CD1c-positive myeloid dendritic cell (primary cell): ENCODE measurements around the gene PRLR.
"Not testable (repeated sequence)": the region's sequence is repeated elsewhere in the genome, so short reads cannot be mapped to it uniquely, and the experiment has no call there.

ENCODE experiments used
- DNase-seq: peaks from one replicate; pipeline ENCODE4 v3.0.0-alpha.2; 2016; ENCODE audit errors: extremely low spot score

Gene PRLR

GRCh38 chr5:35035929-35036328 lies 194.4 kb downstream of the PRLR start:
- not testable (repeated sequence) for DNase-seq

DNA sequence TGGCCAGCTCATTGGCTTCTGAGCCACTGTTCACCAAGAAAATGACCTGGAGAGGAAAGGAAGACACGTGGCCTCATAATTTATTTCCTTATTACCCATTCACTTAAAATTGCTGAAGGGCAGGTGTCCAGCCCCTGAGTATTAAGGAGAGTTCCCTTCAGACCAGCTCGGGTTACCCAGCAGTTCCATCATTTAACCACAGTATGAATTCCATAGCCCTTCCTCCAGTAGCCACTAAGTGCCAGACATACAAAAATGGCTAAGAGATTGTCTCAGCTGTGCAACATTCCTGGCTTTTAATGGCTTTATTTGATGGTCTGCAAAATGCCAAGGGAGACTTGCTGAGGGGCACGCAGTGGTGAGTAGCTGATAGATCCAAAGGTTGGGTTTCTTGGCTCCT lies 195.0 kb downstream of the PRLR start:
- no peak for DNase-seq

GRCh38 chr5:35032356-35032755 lies 197.9 kb downstream of the PRLR start:
- no peak for DNase-seq

DNA sequence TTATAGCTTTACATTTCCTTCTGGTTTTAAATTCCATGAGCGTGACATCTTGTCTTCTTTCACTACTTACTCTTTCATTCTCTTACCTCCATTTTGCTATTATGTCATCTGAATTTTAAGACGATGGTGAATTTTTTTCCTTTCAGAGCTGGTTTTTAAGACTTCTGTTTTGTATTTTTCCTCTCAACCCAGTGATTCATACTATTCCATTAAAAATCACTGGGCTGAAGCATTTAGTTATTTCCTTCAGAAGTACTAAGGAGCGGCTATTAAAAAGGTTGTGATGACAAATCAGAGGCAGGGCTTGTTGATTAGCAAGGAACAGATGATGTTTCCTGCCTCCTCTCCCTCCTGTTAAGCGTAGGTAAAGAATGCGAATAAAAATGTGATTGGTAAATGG lies 199.0 kb downstream of the PRLR start:
- no peak for DNase-seq

- no peak for DNase-seq
Observed at GRCh38 chr5:35030426-35031100, 199.7 kb downstream of the PRLR start.

- DNase-seq: no peak
Observed at GRCh38 chr5:35029333-35029732, 201.0 kb downstream of the PRLR start.

- DNase-seq: no peak
Observed at GRCh38 chr5:35026941-35027340, 203.3 kb downstream of the PRLR start.

DNA sequence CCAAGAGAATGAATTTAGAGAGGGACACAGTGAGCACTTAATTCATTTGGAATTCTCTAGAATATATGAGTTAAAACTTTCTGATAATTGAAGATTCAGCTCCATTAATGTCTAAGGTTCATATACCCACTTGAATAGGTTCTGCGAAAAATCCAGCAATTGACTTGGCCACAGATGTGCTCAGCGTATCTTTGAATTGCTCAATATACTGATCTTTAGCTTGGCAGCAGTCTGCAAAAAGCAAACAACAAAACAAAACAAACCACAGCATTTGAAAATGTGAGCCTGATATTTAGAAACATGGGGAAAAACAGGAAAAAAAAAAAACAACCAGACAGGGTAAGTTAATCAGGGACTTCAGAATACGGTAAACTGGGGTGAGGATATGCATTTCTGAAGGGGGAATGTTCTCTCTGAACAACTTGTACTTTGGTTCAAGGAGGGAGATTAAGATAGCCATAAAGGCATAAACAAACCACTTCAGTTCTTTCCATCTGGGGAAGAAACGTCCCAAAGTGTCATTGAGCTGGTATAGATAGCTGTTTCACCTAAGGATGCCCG lies 203.9 kb downstream of the PRLR start:
- no peak for DNase-seq

- no peak for DNase-seq
Observed at GRCh38 chr5:35024911-35025510, 205.3 kb downstream of the PRLR start.

DNA sequence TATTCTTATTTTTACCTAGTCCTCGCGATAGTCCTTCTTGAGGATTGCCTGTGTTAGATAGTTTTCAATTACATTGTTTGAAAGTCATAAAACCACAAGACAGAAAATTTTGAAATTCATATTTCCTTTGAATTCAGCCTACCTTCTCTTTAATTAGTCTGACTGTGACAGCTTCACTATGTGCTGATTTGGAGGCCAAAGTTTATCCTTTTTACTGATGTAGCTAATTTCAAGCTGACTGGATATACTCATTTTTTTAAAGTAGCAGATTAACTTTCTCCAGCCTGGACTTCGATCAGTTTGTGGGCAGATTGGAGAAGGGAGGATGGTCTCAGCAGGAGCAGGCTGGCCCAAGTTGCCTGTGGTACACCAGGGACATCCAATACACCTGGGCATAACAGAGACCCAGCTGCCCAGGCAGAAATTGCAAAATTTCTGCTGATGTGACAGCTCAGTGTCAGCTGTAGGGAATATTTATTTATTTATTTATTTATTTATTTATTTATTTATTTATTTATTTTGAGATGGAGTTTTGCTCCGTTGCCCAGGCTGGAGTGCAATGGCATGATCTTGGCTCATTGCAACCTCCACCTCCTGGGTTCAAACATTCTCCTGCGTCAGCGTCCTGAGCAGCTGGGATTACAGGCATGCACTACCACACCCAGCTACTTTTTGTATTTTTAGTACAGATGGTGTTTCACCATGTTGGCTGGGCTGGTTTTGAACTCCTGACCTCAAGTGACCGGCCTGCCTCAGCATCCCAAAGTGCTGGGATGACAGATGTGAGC lies 206.7 kb downstream of the PRLR start:
- no peak for DNase-seq

DNA sequence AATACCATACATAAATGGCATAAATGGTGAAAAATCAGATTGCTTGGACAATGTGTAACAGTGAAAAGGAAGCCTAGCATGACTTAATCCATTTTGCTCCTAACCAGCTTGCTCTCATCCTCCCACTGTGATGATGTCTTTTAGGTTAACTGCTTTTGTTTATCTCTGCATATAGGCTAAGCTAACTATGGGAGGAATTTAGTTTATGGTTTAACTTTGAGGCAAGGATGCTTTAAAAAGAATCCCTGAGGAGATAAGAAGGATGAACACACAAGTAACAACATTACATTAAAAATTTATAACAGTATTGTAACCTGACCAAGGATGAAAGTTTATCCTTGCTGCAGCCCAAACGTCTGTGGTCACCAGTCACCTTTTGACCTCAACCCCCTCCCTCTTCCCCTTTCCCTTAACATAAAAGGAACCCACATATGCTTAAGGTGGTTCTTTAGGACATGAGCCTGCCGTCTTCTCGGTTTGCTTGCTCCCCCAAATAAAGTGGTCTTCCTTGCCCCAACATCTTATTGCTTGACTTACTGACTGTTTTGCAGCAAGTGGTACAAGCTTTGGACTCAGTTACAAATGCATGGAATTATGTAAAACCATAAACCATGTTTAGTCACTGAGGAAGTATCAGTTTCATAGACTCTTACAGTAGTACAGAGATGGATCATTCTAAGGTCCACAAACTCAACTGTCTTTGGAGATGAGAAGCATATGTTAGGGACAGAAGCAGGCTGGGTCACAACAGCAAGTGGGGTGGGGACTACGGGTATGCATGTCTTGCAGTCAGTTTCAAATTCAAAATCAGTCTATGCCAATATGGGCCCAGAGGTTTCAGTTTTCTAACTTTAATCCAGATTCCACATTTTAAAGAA lies 213.9 kb downstream of the PRLR start:
- no peak for DNase-seq

- no peak for DNase-seq
Observed at GRCh38 chr5:35015063-35015462, 215.2 kb downstream of the PRLR start.

- DNase-seq: no peak
Observed at GRCh38 chr5:35012796-35013195, 217.5 kb downstream of the PRLR start.

- no peak for DNase-seq
Observed at GRCh38 chr5:35012365-35012764, 217.9 kb downstream of the PRLR start.

GRCh38 chr5:35010676-35011075 lies 219.6 kb downstream of the PRLR start:
- no peak for DNase-seq

GRCh38 chr5:35009657-35010056 lies 220.6 kb downstream of the PRLR start:
- no peak for DNase-seq

GRCh38 chr5:35009019-35009418 lies 221.3 kb downstream of the PRLR start:
- no peak for DNase-seq

- DNase-seq: no peak
Observed at GRCh38 chr5:35004771-35005170, 225.5 kb downstream of the PRLR start.

DNA sequence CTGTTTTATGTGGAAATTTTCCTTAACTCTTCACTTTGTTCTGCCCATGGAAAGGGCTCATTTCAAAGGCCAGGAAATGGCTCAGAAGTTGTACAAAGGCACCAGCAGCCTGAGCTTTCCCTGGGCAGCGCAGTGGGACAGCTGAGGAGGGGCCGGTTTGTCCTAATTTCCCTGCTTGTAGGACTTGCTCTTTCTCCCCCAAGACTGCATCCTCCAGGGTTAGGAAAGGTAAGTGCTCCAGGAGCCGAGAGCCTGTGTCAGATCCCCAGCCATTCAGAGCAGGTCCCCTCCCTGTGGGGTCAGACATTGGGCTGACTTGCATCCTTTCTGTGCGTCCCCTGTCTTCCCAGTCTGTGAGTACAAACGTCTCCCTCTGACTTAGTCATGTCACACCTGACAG lies 226.1 kb downstream of the PRLR start:
- no peak for DNase-seq

DNA sequence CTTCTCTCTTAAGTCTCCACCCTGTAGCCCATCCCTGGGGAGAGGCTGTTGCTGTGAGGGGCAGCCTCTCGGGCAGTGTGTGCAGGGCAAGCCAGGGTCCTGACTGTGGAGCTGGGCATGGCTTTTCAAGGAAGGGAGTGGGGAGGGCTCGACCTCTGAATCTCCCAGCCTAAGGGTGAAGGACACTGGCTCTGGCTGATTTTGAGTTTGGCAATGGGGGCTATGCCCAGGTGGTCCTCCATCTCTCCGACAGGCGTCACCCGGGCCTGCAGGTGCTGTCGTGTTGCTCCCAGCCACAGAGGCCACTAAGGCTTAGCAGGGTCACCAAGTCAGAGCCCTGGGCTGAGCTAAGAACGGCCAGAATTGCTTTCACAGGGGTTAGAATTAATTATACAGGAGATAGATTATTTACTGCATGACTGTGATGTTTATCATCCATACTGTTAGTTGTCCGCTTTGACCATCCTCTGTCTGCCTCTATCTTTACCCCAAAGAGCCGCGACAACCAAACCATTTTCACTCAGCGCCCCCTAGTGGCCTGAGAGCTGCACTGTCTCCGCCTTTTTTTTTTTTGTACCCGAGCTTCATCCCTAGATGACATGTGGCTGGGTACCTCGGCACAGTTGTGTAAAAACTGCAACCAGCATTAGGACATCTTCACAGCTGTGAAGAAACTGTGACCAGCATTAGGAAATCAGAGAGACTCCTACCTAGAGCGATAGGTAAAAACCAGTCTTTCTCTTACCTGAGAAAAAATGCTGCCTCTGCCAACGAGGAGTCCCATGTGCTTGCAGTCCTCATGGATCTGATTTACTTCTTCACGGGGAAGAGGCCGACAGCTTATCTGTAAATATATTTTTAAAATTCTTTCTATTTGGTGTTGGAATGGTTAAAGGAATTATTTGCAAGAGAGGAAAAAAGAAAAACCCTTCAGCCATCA lies 227.0 kb downstream of the PRLR start:
- peak; percentile 52 for DNase-seq

GRCh38 chr5:35002459-35002858 lies 227.8 kb downstream of the PRLR start:
- no peak for DNase-seq
